GM18519 (cell line): ENCODE results near the gene MMRN2.

ENCODE experiments used
- ATAC-seq: cut with Tn5 transposase; IDR thresholded peaks from one replicate; pipeline ENCODE4 v1.9.1; 2021; ENCODE audit warnings: mild to moderate bottlenecking, moderate library complexity; ENCODE audit not compliant: unreplicated experiment, low FRiP score

MMRN2 gene

DNA sequence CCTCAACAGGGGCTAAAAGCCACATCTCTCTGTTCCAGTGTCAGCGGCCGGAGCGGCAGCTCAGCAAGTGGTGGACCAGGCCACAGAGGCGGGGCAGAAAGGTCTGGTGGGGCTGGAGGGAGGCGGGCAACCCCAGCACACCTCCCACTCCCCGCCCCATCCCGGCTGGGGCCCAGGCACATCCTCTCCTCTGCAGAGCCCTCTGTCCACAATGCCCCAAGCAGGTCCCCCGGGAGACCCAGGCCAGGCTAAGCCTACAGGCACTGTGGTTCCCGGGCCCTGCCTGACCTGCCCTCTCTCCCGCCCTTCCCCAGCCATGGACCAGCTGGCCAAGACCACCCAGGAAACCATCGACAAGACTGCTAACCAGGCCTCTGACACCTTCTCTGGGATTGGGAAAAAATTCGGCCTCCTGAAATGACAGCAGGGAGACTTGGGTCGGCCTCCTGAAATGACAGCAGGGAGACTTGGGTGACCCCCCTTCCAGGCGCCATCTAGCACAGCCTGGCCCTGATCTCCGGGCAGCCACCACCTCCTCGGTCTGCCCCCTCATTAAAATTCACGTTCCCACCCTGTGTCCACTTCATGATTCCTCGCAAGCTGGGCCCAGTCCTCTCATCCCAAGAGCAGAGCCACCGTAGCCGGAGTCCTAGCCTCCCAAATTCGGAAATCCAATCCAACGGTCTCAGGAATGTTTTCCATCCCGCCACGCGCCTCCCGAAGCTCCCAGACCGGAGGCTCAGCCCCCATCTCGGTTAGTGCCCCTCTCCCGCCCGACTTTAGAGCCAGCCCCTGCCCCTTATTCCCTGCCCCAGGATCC lies 13.0 kb upstream of the MMRN2 start:
- no peak for ATAC-seq

DNA sequence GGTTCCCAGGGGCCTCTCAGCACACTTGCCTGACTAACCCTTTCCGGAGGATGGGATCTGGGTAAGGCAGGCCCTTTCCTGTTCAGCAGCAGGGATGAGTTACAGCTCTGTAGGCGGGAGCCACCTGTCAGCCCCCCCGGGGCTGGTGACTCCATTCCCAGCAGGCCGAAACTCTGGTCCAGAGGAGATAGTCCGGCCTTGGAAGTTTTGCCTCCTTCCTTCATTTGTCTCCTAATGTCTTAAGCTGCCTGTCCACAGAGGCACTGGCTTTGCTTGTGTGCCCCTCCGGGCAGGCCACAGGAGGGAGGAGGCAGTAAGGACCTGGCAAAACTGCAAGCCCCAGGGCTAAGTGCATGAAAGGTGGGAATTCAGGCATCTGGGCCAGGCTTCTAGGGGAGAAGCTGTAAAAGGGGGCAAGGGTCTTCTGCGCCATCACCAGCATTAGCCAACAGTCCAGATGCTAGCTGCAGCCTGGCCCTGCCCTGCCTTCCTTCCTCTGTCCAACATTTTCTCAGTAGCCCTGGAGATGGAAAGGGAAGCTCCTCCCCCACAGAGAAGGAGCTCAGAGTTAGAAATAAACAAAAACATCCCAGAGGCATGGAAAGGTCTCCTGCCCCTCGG lies 12.1 kb upstream of the MMRN2 start:
- no peak for ATAC-seq

- no peak for ATAC-seq
Measured at GRCh38 chr10:86968994-86969355, 11.6 kb upstream of the MMRN2 start.

DNA sequence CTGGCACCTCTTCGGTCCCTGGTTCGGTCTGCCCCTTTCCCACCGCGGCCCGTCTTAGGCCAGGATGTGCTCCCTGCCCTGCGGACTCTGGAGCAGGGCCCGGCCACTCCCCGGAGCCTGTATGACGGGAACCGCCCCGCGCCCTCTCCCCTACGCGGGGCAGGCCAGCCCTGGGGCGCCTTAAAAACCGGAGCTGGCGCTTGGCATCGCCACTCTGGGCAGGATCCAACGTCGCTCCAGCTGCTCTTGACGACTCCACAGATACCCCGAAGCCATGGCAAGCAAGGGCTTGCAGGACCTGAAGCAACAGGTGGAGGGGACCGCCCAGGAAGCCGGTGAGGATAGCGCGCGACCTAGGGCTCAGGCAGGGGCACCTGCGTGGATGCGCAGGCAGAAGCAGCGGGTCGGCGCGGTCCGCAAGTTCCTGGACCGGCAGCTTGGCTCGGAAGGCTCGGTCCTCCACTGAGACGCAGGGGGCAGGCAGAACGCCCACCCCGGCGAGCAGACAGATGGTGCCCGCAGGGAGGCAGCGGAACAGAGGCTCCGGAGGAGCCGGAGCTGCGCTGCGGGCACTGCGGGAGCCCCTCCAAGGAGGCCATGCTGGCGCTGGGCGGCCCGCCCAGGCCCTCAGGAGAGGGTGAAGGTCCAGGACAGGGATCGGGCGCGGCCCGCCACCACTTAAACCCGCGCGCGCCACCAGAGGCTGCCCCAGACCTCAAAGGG lies 11.0 kb upstream of the MMRN2 start, which contains the start of gene ADIRF:
TSS of gene ADIRF (plus strand) at position 212 of the 723 bp plus-strand sequence. CDS start at position 275, 63 bp downstream.
- ATAC-seq, result no peak

- no peak for ATAC-seq
Measured at GRCh38 chr10:86967481-86967941, 10.1 kb upstream of the MMRN2 start.

DNA sequence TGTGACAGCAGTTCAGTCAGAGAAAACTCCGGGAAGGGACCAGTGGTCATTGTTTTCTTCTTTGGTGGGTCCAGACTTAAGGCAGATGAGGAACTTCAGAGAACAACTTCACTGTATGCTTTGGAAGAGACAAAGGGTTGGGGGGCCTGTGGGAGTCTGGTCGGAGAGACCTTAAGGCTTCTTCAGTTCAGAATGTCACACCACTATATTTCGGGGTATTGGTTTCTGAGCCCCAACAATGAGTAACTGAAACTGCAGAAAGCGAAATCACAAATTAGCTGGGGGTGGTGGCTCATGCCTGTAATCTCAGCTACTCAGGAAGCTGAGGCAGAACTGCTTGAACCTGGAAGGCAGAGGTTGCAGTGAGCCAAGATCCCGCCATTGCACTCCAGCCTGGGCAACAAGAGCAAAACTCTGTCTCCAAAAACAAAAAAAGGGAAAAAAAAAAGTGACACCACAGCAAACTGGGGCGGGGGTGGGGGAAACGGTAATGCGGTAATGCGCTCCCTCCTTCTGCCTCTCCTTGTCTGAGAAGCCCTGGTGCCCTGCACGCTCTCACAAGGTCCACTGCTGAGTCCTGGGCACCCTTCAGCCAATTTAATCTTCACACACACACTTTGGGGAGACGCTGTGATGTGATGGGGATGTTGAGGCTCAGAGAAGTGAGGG lies 8.7 kb upstream of the MMRN2 start:
- ATAC-seq, result no peak

DNA sequence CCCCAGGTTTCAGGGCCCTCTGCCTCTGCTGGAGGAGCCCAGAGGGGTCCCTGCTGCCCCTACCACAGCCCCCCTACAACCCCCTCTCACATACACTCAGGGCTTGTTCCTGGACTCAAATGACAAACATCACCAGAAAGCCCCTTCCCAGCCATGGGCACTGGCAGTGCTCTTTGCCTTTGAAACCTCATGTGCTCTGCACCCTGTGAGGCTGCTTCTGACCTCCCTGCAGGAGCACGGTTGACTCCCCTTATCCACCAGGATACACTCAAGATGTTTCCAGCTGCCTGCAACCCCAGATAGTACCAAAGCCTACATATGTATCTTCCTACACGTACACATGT lies 7.4 kb upstream of the MMRN2 start:
- ATAC-seq, result no peak

DNA sequence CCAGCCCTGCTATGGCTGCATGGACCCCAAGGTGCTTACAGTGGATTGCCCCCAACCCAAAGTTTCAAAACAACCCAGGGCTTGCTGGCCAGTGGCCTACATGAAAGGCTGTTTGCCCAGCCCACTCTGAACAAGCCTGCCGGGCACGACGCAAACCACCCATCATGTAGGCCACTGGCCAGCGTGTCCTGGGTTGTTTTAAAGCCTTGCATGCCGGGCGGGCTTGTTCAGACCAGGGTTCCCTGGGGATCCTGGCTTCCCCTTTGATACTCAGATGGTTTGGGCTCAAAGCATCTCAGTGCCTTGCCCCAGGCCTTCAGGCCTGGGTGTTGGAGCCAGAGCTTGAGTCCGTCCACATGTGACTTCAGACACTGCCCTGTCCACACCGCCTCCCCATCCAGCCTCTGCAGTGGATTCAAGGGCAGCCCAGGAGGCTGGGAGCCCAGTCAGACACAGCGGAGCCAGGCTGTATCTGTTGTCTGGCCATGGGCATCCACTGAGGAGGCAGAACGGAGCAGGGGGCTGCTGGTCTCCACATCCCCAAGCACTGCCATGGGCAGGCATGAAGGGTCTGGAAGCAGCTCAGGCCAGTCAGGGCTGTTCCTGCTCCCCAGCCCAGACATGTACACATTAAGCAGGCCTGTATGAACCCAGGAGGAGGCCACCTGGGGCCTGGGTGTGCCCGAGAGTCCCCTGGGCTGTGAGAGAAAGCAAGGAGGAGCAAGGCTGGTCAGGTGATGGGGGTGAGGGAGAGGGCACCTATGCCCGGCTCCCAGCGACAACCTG lies 6.8 kb upstream of the MMRN2 start:
- no peak for ATAC-seq

DNA sequence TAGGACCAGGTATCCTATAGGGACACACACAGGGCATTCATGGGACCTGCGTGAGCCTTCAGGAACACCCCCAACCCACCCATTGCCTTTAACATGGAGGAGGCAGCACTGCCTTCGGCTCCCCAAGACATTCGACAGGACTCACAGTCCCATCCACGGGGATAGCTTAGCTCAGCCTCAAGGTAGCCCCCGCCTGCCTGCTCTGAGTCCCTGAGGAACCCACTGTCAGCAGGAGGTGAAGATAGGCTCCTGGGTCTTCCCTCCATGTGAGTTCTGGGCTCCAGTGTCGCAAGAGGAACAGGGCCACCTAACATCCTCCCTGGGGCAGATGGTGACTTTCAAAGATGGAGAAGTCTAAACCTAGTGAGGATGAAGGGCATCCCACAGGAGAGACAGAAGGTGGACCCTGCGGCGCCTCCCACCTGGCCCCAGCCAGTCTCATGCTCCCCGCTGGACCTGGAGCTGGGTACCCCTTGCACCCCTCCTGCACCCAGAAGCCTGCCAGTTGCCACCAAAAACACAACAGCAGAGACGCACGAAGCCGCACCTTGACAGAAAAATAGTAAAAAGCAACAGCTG lies 6.0 kb upstream of the MMRN2 start:
- no peak for ATAC-seq

- no peak for ATAC-seq
Measured at GRCh38 chr10:86962981-86963310, 5.5 kb upstream of the MMRN2 start.

- no peak for ATAC-seq
Measured at GRCh38 chr10:86962136-86962980, 4.9 kb upstream of the MMRN2 start.

DNA sequence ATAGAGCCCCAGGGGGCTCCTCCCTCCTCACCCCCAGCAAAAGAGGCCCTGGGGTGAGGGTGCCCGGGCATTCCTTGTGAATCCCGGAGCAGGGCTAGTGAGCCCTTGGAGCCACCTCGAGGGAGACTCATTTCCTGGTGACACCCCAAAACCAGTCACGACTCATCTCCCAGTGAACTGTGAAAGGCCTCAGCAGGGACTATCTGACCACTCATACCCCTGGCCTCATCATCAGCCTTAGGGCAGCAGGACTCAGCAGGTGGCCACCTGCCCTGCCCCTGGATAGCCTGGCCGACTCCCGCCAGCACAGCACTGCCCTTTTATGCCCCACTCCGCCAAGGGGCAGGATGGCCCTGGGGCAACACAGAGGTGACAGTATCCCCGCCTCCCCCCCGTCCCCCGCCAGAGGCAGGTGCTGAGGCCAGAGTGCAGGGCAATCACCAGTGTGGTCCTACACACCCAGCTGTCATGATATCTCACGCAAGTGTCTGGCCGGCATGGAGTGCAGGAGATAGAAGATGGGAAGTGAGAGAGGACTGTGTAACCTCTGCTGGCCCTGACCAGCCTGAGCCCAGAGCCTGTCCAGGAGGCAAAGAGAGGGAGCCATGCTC lies 4.2 kb upstream of the MMRN2 start:
- no peak for ATAC-seq

GRCh38 chr10:86960863-86961434 lies 3.5 kb upstream of the MMRN2 start:
- no peak for ATAC-seq

- no peak for ATAC-seq
Measured at GRCh38 chr10:86960003-86960862, 2.8 kb upstream of the MMRN2 start.

- no peak for ATAC-seq
Measured at GRCh38 chr10:86959737-86960002, 2.3 kb upstream of the MMRN2 start.

DNA sequence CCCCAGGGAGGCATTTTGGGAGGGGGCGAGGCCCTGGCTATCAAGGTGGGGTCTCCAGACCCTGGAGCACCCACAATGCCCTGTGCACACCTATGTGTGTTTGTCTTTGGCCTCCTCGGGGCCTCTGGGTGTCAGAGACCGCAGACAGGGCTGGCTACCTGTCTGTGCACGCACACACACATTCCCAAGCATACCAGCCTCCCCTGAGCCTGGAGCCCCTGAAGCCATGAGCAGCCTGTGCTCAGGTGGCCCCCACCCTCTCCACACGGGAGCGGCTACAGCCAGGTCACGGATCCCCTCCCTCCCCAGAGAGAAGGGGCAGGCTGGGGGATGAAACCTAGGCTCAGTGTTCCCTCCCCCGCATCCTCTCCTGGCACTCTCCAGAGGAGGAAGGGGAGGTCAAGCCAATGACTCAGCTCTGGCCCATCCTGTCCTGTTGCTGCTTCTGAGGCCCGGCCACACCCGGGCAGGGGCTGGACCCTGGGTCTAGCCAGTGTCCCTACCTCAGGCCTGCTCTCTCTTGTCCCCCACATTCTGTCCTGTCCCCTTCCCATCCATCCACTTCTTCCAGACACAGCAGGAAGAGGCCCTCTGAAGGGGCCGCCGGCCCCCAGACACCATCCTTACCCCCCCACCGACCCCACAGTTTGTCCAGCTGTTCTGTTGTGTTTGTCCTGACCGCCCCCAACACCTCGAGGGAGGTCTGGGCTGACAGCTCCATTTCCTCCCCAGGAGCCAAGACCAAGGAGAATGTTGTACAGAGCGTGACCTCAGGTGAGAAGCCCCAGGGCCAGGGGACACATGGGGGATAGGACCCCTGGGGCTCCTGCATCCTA lies 1.7 kb upstream of the MMRN2 start:
- no peak for ATAC-seq
